ENCODE data around the gene ZFC3H1.

The ZFC3H1 gene

DNA sequence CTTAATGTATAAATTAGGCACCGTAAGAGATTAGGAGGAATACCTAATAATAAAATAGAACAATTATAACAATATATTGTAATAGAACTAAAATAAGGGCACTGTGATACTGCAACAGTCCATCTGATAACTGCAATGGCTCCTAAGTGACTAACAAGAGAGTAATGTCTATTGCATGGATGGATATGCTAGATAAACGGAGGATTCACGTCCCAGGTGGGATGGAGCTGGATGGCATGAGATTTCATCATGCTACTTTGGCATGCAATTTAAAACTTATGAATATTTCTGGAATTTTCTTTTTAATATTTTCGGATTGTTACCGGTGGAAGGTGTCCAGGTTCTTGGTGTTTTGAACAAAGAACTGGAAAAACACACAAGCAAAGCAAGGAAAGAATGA is 20.0 kb upstream of the ZFC3H1 start:
- DNase-seq: peak; percentile 30

DNA sequence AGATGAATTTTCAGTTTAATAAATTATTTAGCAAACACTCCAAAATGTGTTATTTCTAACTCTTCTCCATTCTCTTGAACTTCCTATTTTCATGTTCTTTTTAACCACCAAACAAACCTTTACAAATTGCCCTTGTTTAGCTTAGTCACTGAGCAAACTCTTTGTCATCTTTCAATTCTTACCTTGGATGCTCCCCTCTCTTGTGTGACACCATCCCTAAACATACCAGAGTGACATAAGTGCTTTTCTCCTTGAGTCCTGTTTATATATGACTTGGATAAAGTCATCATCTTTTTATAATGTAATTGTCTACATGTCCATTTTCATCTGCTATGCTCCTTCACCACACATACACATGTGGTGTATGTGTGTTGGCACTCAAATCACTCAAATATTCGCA is 18.8 kb upstream of the ZFC3H1 start:
- no peak for DNase-seq

- no peak for DNase-seq
Measured at GRCh38 chr12:71671816-71672215, 8.2 kb upstream of the ZFC3H1 start.

DNA sequence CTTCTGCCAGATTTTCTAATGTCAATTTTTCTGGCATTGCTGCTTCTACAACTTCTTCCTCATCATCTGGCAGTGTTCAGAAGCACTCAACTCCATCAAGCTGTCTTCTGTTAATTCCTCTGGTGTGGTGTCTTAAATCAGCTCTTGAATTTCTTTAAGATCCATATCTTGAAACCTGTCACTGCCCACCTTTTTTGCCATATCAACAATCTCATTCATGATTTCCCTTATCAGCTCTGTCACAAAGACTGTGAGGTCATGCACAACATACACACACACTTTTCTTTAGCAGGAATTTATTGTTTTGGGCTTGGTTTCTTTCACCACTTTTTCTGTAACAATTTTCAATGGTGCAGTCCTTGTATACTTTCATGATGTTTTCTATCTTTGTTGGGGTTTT is 7.7 kb upstream of the ZFC3H1 start:
- DNase-seq: no peak

GRCh38 chr12:71666259-71666658 is 2.6 kb upstream of the ZFC3H1 start:
- no peak for DNase-seq

DNA sequence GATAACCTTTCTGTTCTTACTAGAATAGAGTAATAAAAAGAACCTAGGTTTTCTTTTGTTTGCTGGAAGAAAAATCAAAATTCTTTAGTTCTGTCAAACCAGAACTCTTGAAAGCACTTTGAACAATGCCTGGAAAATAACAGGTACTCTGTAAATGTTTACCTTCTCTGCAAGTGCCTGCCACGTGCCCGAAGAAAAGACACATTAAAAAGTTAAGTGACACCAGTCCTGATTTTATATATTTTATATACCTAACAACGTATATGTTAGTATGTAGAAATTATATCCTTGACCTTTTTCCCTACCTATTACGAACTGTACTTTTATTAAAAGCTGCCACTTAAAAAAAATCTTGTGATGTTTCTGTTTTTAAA is 1.4 kb upstream of the ZFC3H1 start:
- no peak for DNase-seq

- no peak for DNase-seq
Measured at GRCh38 chr12:71664411-71665089, 902 bp upstream of the ZFC3H1 start.

DNA sequence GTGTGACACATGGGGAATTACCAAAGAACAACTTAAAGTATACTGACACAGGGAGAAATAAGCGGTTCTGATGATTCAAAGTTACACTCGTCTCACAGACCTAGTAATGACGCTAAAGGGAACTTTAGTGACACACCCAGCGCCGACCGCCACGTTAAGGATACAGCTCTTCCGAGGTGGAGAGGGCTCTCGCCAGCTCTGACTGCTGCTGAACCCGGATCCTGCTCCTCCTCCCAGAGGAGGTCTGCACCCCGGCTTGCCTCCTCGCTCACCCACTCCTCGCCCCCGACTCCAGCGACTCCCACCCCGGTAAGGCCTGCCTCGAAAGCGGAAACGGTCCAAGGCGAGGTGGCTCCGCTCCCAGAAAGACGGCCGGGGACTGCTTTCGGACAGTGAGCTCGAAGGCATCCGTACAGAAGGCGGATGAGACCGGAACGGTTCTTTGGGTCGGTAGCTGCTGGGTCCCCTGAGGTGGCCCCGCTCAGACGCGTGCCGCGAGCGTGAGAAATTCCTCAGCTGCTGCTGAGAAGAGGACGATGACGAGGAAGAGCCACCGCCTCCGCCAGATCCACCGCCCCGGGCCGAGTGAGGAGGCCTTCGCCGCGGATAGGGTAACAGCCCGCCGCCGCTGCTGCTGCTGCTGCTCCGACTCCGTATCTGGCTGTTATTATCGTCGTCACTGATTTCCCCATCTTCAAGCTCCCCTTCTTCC is 643 bp downstream of the ZFC3H1 start:
- DNase-seq: peak; percentile 73

- DNase-seq: peak; percentile 62
Measured at GRCh38 chr12:71661977-71662530, 1.6 kb downstream of the ZFC3H1 start.

DNA sequence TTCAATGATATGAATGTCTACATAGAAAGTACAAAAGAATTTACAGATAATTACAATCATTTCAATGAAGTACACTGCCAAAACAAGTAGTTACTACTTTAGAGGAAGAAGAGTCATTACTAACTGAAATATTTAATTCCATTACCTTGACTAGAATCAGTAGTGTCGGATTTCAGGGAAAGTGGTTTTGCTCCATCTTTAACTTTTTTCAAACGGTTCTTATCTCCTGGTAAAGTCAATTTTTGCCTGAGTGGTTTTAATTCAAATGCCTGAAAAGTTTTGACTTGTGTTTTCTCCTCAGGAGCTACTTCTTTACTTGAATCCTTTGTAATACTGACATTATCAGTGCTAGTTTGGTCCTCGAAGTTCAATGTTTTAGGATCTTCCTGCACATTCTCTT is 6.9 kb downstream of the ZFC3H1 start:
- no peak for DNase-seq

DNA sequence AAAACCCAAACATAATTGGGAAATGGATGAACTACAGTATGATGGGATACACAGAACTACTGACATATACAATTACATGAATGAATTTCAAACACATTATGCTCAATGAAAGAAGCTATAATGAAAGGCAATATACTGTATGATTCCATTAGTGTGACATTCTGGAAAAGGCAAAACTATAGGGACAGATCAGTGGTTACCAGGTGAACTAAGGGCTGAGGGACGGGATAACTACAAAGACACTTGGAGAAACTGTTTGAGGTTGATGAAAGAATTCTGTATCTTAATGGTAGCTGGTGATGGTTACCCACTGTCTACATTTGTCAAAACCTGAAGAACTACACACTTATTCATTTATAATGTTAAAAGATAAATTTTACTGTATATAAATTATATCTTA is 7.7 kb downstream of the ZFC3H1 start:
- no peak for DNase-seq

DNA sequence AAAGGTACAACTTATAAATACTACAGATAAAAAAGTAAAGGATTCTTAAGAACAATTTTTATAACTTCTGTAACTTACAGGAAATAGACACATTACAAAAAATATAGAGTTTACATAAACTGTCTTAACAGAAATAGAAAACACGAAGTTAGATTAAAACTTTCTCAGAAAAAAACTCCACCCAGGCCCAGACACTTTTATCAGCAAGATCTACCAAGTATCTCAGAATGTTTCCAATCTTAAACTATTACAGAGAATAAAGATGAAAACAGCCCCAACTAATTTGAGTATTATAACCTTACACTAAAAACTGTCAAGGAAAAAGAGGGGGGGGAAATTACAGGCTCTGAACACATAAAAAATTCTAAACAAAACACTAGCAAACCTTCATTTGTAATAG is 8.2 kb downstream of the ZFC3H1 start:
- DNase-seq: no peak

DNA sequence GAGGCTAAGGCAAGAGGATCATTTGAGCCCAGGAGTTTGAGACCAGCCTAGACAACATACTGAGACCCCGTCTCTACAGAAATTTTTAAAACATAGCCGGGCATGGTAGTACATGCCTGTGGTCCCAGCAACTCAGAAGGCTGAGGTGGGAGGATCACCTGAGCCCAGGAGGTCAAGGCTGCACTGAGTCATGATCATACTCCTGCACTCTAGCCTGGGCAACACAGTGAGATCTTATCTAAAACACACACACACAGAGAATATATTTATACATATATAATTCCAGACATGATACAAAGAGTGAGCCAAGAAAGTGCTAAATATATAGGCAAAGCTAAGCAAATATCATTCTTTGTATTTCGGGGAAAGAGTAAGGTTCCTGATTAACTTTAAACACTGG is 9.4 kb downstream of the ZFC3H1 start:
- DNase-seq: no peak

- DNase-seq: no peak
Measured at GRCh38 chr12:71653137-71653536, 10.5 kb downstream of the ZFC3H1 start.

- DNase-seq: no peak
Measured at GRCh38 chr12:71652656-71653055, 11.0 kb downstream of the ZFC3H1 start.

DNA sequence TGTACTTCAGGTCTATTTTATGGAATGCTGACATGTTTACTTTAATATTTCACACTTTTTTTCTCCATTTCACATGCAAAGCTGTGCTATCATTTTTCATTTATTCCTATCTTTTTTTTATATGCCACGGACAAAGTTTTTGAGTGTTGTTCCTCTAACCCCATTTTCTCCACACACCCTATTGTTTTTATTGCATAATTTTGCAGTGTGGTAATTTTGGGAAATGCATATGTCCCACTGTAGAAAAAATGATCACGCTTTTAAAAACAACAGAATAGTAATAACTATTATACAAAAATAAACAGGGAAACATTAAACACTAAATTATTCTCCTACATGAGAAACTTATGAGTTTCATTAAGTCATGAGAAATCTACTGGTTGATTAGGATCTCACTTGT is 14.2 kb downstream of the ZFC3H1 start:
- no peak for DNase-seq

- no peak for DNase-seq
Measured at GRCh38 chr12:71648537-71648936, 15.1 kb downstream of the ZFC3H1 start.

DNA sequence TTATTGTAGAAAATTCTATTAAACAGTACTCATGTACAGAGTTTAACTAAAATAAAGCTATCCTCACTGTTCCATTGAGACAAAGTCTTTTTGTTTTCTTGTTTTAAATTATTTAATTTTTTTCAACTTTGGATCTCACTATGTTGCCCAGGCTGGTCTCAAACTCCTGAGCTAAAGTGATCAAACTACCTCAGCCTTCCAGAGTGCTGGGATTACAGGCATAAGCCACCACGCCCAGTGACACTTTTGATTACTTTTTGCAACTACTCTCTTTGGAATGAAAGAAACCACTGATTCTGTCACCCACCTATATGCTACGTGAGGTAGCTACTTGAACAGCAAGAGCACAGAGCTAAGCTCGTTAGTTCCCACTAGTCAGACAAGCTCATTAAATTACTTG is 17.1 kb downstream of the ZFC3H1 start:
- DNase-seq: no peak

DNA sequence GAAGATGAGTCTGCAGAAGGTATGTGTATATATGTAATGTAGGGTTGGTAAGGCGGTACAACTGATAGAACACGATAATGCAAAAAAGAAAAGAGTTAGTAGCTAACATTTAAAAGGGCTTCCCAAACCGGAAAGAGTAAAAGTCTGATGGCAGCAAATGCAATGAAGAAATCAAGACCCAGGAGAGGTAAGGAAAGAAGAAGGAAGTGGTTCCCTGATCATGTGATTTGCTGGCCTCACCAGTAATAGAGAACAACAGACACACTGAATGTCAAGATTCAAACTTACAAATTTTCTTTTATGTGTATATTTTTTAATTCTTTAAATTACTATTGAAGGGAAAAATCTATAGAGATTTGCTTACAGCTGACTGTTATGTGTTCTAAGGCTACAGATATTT is 18.4 kb downstream of the ZFC3H1 start:
- DNase-seq: no peak

- no peak for DNase-seq
Measured at GRCh38 chr12:71642264-71642663, 21.4 kb downstream of the ZFC3H1 start.

GRCh38 chr12:71641390-71641789 is 22.3 kb downstream of the ZFC3H1 start:
- no peak for DNase-seq

DNA sequence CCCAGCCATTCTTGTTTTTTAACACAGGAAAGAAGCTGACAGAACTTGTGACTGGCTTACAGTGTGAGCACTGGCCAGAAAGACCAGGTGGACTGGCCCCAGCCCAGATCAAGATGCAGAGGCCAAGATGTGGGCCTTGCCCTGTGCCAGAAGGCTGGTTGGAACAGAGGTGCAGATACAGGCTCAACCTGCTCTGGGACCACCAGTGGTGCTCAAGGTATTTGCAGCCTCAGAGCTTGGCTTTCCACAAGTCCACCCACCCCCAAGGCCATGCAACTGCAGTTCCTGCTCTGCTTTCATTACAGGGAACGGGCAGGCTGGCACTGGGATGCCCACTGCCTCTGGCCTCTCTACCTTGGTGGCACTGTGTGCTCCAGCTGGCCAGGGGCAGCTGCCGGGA is 23.3 kb downstream of the ZFC3H1 start:
- no peak for DNase-seq

DNA sequence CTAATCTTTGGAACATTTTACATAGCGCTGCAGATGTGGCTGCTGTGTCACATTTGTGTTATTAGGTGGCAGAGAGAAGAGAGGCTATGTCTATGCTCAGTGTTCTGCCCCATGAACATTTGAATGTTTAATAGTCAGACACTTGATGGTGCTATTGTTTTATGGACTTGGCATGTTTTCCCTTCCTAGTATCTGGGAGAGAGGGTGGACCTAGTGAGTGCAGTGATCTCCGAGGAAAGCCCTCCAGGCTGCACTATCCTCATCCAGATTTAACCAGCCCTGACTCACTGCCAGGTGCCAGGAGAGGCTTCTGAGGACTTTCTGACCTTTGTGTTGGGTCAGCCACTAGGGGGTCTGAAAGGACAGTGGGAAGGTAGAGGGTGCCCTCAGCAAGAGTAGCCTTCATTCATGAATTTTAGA is 24.3 kb downstream of the ZFC3H1 start:
- DNase-seq: no peak

GRCh38 chr12:71638499-71638898 is 25.1 kb downstream of the ZFC3H1 start:
- no peak for DNase-seq

DNA sequence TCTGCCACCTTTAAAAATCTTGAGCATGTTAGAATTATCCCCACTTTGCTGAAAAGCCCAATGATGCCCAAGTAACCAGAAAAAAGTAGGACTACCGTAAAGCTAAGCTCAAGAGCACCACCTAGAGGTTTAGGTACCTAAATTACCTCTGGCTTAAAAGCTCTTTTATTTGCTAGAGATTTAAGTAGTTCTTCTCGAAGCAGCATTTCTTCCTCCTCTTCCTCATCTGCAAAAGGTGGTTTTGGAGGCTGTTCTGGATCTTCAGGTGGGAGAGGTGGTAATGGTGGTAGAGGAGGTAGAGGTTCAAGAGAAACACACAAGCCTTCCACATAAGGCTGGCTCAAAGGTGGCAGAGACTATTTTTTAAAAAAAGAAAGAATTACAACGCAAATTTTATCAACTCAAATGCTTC is 26.9 kb downstream of the ZFC3H1 start:
- peak; percentile 57 for DNase-seq
